Measurements from ENCODE around the gene EXOSC9. TPM values are rescaled to one million over a fixed set of nuclear protein-coding genes. Genes with fewer than 3 reads are reported as not detected.

The EXOSC9 gene
- total RNA-seq, 1 experiment from 2014 or later: 79.0 TPM

GRCh38 chr4:121814756-121815155 is 13.6 kb downstream of the EXOSC9 start:
- no peak overlapping the region for H3K27ac ChIP-seq (ENCODE audit: low read depth, low read length, poor library complexity, severe bottlenecking)
- no peaks in the 10 kb centered on the region for H3K9me3 ChIP-seq (ENCODE audit: low read depth, low read length, poor library complexity, severe bottlenecking)
- ChIA-PET CTCF (no interaction called here), POLR2A (ENCODE audit: low non-redundant PET) (no interaction called here)
- H3K4me3 ChIP-seq (ENCODE audit: low read depth, low read length, poor library complexity, severe bottlenecking): no peak overlapping the region
- peaks cover 97% of the 10 kb centered on the region for H3K36me3 ChIP-seq (ENCODE audit: insufficient read depth, low read length, poor library complexity, severe bottlenecking)
- no peaks in the 10 kb centered on the region for H3K27me3 ChIP-seq (replicated peaks; ENCODE audit: insufficient read depth, low read depth, low read length, poor library complexity)
- intact Hi-C loops (cut with micrococcal nuclease; ENCODE audit: unreplicated experiment): no loop called here
- no peak for DNase-seq (ENCODE audit: low spot score)
- no peaks in the 10 kb centered on the region for H3K4me1 ChIP-seq (ENCODE audit: insufficient read depth, low read length, poor library complexity, severe bottlenecking)
- TF ChIP-seq EZH2 (IDR thresholded peaks at IDR 0.05; ENCODE audit: borderline replicate concordance, low read depth, low read length, poor library complexity, severe bottlenecking) (no peak), CTCF (conservative IDR thresholded peaks at IDR 0.05; ENCODE audit: low read depth, low read length) (no peak)
- BruUV-seq (replicated peaks): no TSS peak

- TF ChIP-seq CTCF (conservative IDR thresholded peaks at IDR 0.05; ENCODE audit: low read depth, low read length) (no peak), EZH2 (IDR thresholded peaks at IDR 0.05; ENCODE audit: borderline replicate concordance, low read depth, low read length, poor library complexity, severe bottlenecking) (no peak)
- ChIA-PET POLR2A (ENCODE audit: low non-redundant PET) (no interaction called here), CTCF (no interaction called here)
- no peak for DNase-seq (ENCODE audit: low spot score)
- H3K9me3 ChIP-seq (ENCODE audit: low read depth, low read length, poor library complexity, severe bottlenecking): no peaks in the 10 kb centered on the region
- peaks cover 100% of the 10 kb centered on the region for H3K36me3 ChIP-seq (ENCODE audit: insufficient read depth, low read length, poor library complexity, severe bottlenecking)
- intact Hi-C loops (cut with micrococcal nuclease; ENCODE audit: unreplicated experiment): no loop called here
- no peak overlapping the region for H3K4me3 ChIP-seq (ENCODE audit: low read depth, low read length, poor library complexity, severe bottlenecking)
- H3K4me1 ChIP-seq (ENCODE audit: insufficient read depth, low read length, poor library complexity, severe bottlenecking): peaks cover 10% of the 10 kb centered on the region
- BruUV-seq (replicated peaks): no TSS peak
- no peaks in the 10 kb centered on the region for H3K27me3 ChIP-seq (replicated peaks; ENCODE audit: insufficient read depth, low read depth, low read length, poor library complexity)
- H3K27ac ChIP-seq (ENCODE audit: low read depth, low read length, poor library complexity, severe bottlenecking): no peak overlapping the region
These were observed 15.9 kb downstream of the EXOSC9 start for GRCh38 chr4:121817006-121817405.

- no peak overlapping the region for H3K27ac ChIP-seq (ENCODE audit: low read depth, low read length, poor library complexity, severe bottlenecking)
- peaks cover 15% of the 10 kb centered on the region for H3K4me1 ChIP-seq (ENCODE audit: insufficient read depth, low read length, poor library complexity, severe bottlenecking)
- no peak for DNase-seq (ENCODE audit: low spot score)
- no peak overlapping the region for H3K4me3 ChIP-seq (ENCODE audit: low read depth, low read length, poor library complexity, severe bottlenecking)
- no peak for TF ChIP-seq EZH2 (IDR thresholded peaks at IDR 0.05; ENCODE audit: borderline replicate concordance, low read depth, low read length, poor library complexity, severe bottlenecking)
- BruUV-seq (replicated peaks): no TSS peak
- ChIA-PET POLR2A (ENCODE audit: low non-redundant PET) (no interaction called here), CTCF (no interaction called here)
- intact Hi-C loops (cut with micrococcal nuclease; ENCODE audit: unreplicated experiment): no loop called here
- H3K36me3 ChIP-seq (ENCODE audit: insufficient read depth, low read length, poor library complexity, severe bottlenecking): peaks cover 99% of the 10 kb centered on the region
- H3K27me3 ChIP-seq (replicated peaks; ENCODE audit: insufficient read depth, low read depth, low read length, poor library complexity): no peaks in the 10 kb centered on the region
- no peaks in the 10 kb centered on the region for H3K9me3 ChIP-seq (ENCODE audit: low read depth, low read length, poor library complexity, severe bottlenecking)
These were observed 16.6 kb downstream of the EXOSC9 start for GRCh38 chr4:121817701-121818100.

GRCh38 chr4:121818215-121818614 is 17.1 kb downstream of the EXOSC9 start:
- TF ChIP-seq EZH2 (IDR thresholded peaks at IDR 0.05; ENCODE audit: borderline replicate concordance, low read depth, low read length, poor library complexity, severe bottlenecking): no peak
- no peak for TF ChIP-seq CTCF (conservative IDR thresholded peaks at IDR 0.05; ENCODE audit: low read depth, low read length)
- no peak for DNase-seq (ENCODE audit: low spot score)
- H3K9me3 ChIP-seq (ENCODE audit: low read depth, low read length, poor library complexity, severe bottlenecking): no peaks in the 10 kb centered on the region
- no peak overlapping the region for H3K4me3 ChIP-seq (ENCODE audit: low read depth, low read length, poor library complexity, severe bottlenecking)
- BruUV-seq (replicated peaks): no TSS peak
- ChIA-PET CTCF (no interaction called here), POLR2A (ENCODE audit: low non-redundant PET) (no interaction called here)
- intact Hi-C loops (cut with micrococcal nuclease; ENCODE audit: unreplicated experiment): no loop called here
- H3K4me1 ChIP-seq (ENCODE audit: insufficient read depth, low read length, poor library complexity, severe bottlenecking): peaks cover 15% of the 10 kb centered on the region
- H3K27ac ChIP-seq (ENCODE audit: low read depth, low read length, poor library complexity, severe bottlenecking): no peak overlapping the region
- no peaks in the 10 kb centered on the region for H3K27me3 ChIP-seq (replicated peaks; ENCODE audit: insufficient read depth, low read depth, low read length, poor library complexity)
- peaks cover 94% of the 10 kb centered on the region for H3K36me3 ChIP-seq (ENCODE audit: insufficient read depth, low read length, poor library complexity, severe bottlenecking)
